RCC 7860 (cell line): ENCODE measurements around the gene ABL2.

Source experiments
- DNase-seq: peaks from one replicate; pipeline ENCODE4 v3.0.0-alpha.2; 2015; ENCODE audit warnings: low spot score
- FAIRE-seq: peaks from 2 replicates; lab custom pipeline; 2012; peaks lifted over from hg19 to GRCh38; lab: Jason Lieb, UNC

Gene ABL2

DNA sequence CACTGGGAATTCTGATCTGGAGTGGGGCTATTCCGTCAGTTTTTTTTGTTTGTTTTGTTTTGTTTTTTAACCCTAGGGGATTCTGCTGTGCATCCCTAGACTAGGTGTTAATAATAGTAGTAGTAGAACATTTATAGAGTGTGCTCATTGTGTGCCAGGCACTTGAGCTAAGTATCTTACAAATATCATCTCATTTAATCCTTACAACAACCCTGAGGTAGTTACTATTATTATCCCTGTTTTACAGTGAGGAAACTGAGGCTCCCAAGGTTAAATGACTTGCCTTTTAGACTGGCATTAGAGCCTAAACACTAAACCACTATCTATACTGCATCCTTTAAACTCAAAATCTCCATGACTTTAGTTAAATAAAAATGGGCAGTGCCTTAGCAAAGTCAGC is 125.5 kb downstream of the ABL2 start:
- FAIRE-seq: no peak

DNA sequence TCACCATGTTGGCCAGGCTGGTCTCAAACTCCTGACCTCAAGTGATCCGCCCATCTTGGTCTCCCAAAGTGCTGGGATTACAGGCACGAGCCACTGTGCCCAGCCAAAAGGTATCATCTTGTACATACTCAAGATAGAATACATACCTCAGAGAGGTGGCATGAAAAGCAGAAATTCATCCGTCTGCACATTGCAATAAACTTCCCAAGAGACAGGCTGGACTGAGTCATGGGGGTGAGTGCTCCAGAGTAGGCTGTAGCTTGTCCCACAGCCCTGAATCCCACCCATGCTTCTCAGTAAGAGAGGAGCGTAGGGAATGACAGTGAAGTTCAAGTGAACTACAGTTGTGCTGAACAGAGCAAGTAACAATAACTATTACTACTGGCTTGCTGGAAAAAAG is 127.9 kb downstream of the ABL2 start:
- FAIRE-seq (no peak), DNase-seq (no peak)

More for the DNA sequence above, 125.5 kb downstream of the ABL2 start:
- no peak for DNase-seq

DNA sequence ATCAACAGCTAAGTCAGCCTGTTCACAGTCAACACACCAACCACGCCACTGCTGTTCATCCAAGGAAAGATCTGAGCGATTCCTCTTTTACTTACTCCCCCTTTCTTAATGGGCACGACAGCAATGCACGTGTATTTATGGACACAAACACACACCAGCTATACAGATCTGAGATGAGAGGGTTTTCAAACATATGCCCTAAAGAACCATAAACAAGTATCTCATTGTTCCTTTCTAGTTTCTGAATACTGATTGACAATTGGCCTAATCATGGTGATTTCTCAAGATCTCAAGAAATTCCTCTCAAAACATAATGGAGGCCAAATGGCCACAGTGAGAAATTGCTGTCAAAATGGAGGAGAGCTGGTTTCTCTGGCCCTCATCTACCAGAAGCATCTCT is 129.6 kb downstream of the ABL2 start:
- FAIRE-seq: no peak
- no peak for DNase-seq

DNA sequence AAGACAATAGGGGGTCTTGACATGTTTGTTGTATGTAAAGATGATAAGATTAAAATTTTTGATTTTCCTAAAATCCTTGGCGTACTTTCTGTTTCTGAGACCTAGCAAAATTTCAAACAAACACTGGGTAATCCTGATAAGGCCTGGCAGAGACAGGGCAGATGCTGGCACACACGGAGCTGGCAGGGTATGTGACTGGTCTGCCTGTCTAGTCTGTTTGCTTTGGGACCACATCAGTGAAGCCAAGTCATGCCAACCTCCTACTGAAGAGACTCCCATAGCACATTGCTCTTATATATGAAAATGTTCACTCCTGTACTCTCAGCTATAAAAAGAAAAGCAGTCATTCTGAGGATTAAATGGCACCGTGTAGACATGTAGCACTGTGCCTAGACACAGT is 133.6 kb downstream of the ABL2 start:
- DNase-seq: no peak
- no peak for FAIRE-seq

DNA sequence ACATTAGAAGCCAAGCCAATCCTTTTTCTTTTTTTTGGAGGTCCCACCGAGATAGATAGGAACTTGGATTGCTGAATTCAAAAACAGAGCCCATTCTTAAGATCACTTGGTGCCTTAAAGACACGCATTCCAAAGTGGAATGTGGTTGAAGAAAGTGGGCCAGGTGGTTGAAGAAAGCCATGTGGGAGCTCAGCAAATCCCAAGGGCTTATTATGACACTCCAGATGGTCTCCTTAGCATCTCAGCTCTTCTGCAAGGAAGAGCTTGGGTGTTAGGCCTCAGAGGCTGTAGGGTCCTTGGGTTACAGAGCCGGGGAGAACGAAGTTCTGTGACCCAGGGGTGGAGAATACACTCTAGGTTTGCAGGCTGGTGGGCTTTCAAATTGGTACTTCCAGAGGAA is 134.1 kb downstream of the ABL2 start:
- no peak for DNase-seq
- no peak for FAIRE-seq

DNA sequence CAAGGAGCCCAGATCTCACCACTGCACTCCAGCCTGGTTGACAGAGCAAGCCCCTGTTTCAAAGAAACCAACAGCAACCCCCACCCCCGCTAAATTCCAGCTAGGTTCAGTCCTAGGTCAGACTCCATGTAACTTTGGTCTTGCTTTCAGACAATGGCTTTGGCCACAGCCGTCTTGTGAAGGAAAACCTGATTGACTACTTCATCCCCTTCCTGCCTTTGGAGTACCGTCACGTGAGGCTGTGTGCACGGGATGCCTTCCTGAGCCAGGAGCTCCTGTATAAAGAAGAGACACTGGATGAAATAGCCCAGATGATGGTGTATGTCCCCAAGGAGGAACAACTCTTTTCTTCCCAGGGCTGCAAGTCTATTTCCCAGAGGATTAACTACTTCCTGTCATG is 134.7 kb downstream of the ABL2 start:
- FAIRE-seq: no peak
- DNase-seq: no peak

DNA sequence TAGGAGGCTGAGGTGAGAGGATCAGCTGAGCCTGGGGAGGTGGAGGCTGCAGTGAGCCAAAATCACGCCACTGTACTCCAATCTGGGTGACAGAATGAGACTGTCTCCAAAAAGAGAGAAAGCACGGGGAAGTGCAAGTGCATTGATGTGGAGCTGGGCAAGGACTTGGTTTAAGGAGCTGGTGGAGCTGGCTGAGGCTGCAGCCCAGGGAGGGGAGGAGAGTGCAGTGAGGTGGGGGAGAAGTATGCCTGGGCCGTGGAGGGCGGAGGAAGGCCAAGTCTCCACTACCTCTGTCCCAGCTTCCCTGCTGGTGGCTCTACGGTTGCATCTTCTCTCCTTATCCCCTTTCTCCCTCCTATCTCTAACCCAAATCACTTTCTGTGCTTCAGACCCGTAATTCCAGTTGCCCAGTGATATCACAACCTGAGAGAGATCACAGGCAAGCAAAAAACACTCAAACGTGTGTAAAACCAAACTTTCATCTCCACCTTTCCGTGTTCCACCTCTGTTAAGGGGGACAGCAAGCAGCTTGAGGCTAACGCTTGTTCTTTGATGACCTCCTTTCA is 136.5 kb downstream of the ABL2 start:
- DNase-seq (no peak), FAIRE-seq (no peak)

DNA sequence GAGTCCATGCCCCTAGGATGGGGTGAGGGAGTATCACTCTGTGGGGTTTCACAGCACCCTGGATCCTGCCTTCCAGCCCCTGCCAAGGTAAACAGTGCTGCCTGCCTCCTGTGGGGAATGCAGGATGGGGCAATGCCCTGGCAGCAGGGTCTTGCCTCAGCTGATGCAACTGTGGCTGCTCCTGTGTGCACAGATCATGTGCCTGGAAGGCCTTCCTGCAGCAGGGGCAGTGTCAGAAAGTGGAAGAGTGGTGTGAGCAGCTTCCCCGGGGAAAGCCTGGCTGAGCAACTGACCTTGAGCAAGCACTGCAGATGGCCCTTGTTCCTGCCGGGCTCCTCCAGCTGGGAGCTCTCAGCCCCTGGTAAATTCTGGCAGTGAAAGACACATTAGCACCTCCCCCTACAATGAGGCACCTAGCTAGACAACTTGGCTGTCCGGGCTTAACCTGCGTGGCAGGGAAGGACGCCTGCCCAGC is 137.7 kb downstream of the ABL2 start:
- DNase-seq (no peak), FAIRE-seq (no peak)

DNA sequence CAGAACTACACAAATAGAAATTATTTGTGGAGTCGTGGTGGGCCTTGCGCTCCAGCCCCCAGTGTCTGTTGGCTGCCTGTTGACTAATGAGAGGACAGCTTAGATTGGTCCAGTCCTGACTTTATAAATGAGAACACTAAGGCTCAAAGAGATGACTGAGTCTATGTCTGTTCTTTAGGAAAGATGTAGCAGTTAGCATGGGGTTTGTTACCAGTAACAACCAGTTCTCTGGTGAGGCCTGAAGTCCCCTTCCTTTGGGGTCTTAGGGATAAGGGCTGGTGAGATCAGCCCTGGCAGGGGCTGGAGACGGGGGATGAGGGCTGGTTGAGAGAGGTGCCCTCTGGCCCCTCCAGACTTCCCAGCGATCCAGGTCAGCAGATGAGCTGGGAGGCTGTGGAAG is 138.6 kb downstream of the ABL2 start:
- no peak for FAIRE-seq
- DNase-seq: no peak

DNA sequence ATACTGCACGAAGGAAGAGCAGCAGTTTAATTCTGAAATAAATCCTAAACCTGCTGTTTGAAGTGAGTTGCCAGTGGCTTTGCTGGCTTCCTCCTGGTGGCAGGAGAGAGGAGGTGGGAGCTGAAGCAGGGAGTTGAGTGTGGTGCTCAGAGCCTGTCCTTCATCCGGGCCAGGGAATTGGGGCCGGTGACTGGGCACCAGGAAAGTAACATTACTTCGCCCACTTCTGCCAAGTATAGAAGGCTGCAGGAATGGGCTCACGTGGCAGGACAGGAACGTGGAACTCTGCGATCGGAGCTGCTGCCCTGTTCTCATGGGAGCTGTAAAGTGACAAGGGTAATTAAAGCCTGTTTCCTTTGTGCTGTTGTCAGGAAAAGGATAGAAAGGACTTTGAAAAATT is 139.0 kb downstream of the ABL2 start:
- FAIRE-seq (no peak), DNase-seq (no peak)

DNA sequence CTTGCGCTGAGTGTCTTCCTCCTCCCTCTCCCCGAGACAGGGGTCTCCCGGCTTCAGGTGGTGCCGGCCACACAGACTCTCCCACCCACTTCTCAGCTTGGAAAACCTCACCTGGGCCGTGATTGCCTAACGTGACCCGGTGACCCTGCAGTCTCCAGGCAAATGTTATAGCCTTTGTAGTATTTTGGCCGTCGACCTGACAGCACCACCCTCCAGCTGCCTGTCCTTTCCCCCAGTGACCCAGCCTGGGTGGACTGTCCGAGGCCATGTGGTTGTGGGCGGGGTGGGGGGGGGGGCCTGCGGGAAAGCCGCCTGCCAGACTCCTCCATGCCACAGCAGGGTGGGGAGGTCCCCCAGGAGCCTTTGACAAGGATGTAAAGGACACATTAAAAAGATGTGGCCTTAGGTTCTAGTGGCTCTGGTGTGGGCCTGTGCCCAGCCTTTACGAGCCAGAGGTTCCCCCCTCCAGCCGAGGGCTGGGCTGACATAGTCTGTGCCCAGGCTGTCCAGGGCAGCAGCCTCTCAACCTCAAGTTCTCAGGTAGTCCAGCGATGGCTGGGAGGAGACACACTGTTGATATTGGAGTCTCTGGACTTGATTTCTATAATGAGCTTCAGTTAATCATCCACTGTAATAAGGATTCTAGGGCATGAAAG is 139.5 kb downstream of the ABL2 start:
- FAIRE-seq: no peak

DNA sequence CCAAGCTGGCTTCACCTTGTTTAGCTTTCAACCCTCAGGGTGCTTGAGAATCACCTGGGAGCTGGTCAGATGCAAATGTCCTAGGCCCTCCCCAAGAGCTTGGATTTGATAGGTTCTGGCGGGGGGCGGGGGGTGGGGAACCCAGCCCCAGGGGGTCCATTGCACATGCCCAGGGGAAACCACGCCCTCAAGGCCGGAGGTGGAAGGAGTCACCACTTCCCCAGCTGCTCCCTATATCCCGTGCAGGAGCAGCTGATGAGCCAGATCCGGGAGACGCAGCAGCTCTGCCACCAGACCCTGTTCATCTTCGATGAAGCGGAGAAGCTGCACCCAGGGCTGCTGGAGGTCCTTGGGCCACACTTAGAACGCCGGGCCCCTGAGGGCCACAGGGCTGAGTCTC is 141.8 kb downstream of the ABL2 start:
- DNase-seq (no peak), FAIRE-seq (no peak)

More for the DNA sequence above, 139.5 kb downstream of the ABL2 start:
- DNase-seq: no peak

DNA sequence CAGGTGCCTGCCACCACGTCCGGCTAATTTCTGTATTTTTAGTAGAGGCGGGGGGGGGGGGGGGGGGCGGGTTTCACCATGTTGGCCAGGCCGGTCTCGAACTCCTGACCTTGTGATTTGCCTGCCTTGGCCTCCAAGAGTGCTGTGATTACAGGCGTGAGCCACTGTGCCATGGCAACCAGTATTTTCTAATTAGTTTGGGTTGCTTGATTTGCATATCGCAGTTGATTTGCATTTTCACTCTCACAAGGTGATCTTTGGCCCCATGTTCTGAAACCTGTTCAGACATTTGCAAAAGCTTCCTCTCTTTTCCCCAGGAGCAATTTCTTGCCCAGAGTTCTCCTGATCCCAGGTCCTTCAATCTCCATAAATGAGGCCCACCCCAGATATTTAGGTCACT is 145.9 kb downstream of the ABL2 start:
- DNase-seq: no peak
- FAIRE-seq: no peak

DNA sequence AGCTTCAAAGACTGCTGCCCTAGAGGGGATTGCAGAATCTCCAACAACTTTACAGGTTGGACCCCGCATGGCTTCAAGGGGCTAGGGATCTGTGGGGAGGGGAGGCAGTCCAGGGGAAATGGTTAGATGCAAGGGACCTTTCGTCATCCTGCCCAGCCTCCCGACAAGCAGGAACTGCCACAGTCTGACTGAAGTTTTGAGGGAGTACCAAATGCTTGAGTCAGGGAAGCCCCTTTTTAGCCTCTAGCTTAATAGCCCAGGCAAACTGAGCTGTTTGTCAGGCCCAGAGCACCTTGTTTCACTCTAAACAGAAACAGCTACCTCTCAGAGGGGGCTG is 146.5 kb downstream of the ABL2 start:
- no peak for FAIRE-seq
- no peak for DNase-seq

DNA sequence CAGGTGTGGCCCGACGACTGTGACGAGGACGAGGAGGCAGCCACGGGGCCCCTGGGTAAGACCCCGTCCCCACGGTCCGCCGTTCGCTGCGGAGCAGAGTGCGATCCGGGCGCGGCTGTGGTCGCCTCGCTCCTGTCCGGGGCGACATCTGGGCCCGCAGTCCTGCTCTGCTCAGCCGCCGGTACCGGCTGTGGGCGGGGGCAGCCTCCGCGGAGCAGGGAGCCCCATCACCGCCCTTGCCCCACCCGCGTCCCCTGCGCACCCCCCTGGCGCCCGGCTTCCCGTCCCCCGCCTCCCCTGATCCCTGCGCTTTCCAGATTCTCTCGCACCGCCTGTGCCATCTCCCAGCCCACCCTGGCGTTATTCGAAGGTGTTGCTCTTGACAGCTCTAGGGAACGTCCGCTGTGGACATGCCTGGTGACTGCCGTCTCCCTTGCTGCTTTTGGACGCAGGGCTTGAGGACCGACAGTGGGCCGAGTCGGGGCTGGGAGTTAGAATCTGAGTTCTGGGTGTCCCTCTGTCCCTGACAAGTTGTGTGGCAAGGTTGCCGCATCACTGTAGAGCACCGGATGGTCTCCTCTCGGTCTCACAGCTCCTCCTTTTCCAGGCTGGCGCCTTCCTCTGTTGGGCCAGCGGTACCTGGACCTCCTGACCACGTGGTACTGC is 147.0 kb downstream of the ABL2 start:
- FAIRE-seq (no peak), DNase-seq (peak; percentile 22)

DNA sequence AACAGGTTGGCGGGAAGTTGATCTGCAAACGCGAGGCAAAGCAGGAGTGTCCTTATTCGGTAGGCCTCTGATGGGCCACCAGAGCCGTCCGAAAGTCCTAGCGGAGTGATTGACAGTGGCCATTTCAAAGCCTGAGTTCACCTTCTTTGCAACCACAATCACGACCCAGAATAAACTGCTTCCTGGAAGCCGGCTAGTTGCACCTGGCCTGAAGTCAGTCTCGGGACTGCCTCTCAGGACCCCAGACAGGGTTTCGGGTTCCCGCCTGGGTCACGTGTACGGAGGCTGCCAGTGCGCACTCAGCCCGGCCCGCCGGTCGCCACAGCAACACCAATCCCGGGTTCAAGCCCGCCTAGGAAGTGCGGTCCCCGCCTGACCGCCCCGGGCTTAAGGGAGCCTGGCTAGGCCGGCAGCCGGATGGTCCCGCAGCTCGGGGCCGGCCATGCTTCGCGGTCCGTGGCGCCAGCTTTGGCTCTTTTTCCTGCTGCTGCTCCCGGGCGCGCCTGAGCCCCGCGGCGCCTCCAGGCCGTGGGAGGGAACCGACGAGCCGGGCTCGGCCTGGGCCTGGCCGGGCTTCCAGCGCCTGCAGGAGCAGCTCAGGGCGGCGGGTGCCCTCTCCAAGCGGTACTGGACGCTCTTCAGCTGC is 147.7 kb downstream of the ABL2 start, which contains the start of gene TOR3A:
Gene TOR3A, plus strand, starts transcription at position 384 of the 646 bp plus-strand sequence. Its CDS starts 59 bp downstream, at position 443.
- DNase-seq (peak; percentile 77), FAIRE-seq (no peak)

DNA sequence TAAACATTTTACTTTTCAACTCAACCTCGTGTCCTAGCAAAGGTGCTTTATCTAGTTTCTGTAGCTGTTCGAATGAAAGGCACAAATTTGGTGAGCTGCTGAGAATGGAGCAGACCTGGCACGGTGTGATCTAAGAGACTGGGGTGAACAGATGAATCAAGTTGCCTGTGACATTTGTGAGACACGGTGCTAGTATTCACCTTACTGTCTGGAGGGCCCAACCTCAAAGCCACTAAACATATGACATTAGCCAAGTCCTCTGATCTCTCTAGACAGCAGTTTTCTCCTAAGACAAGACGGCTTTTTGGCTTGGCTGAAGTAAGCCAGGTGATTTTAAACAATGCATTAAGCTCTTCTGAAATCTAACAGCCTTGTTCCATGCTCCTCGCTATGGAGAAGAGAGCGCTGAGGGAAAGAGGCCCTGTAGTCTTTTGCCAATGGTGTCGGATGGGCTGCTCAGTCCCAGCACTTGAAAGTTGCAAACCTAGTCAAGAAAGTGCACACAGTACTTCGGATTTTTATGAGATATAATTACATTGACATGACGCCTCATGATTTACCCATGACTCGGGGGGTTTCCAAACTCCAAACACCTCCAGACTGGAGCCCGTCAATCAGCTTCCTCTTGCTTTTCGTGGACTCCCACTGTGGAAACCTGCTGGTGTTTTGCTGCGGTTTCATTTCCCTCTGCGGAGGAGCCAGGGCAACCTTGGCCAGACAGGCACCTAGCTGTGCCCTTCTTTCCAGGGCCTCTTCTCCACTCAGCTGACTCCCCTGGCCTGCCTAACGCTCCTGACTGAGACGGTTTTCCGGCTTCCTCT is 148.4 kb downstream of the ABL2 start:
- DNase-seq (no peak), FAIRE-seq (no peak)

DNA sequence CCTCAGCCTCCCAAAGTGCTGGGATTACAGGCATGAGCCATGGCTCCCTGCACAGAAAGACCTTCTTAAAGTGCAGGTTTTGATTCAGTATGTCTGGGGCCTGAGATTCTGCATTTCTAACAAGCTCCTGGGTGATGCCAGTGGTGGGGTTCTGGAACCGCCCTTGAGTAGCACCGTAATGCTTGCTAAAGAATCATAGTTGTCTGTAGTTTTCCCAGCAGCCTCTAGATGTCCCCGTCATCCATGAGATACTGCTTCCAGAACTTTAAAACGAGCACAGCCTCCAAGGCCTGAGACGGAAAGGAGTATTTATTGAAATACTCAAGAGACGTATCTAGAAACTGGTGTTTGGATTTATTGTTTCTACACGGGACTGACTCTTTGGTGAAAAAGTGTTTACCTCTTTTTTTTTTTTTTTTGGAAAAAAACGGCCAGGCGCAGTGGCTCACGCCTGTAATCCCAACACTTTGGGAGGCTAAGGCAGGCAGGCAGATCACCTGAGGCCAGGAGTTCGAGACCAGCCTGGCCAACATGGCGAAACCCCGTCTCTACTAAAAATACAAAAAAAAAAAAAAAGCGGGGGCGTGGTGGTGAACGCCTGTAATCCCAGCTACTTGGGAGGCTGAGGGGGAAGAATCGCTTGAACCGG is 150.2 kb downstream of the ABL2 start:
- DNase-seq: peak; percentile 67
- FAIRE-seq: peak; percentile 63

DNA sequence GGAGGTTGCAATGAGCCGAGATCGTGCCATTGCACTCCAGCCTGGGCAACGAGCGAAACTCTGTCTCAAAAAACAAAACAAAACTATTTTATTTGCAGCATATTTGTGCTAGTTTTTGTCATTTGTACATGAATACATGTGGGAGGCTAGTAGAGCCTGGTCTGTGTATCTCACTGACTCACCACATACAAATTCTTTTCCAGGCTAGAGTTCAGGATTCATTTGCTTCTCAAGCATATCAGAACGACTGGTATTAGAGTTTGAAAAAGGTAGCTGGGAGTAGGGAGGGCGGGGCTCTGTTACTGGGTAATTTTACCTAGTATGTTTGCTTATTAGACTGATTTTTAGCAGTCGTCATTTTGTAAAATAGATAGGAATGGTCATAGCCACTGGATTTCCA is 152.1 kb downstream of the ABL2 start:
- no peak for DNase-seq
- no peak for FAIRE-seq

DNA sequence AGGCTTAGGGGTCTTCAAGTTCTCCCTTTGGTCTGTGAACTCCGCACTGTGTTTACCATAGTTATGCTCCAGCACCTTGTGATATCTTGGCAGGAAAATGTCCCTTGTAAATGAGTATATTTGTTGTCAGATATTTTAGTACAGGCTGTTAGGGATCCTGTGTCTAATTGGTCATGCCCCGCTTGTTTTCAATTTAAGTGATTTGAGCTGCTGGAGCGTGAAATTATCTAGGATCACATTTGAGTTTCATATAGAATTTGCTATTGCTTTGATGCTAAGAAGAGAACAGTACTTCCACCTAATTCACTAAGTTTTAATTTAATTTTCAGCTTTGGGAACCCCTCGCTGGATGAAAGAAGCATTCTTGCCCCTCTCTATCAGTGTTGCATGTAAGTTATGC is 163.0 kb downstream of the ABL2 start:
- DNase-seq (no peak), FAIRE-seq (no peak)
